ENCODE data around the gene CAP2. TPM values are rescaled to one million over a fixed set of nuclear protein-coding genes. Genes with fewer than 3 reads are reported as not detected.
"Not testable (repeated sequence)": the region's sequence is repeated elsewhere in the genome, so short reads cannot be mapped to it uniquely, and the experiment has no call there.

Gene CAP2
- polyA plus RNA-seq, 1 donor from 2014 or later, result not detected

- Mint-ChIP-seq H3K9me3 (peaks cover 0 to 4% (median 2%) of the 10 kb centered on the region in 3 donors), H3K4me1 (no peaks in the 10 kb centered on the region), H3K36me3 (no peaks in the 10 kb centered on the region), H3K27ac (no peak overlapping the region), H3K27me3 (no peaks in the 10 kb centered on the region), H3K4me3 (no peak overlapping the region)
These were observed 111.7 kb downstream of the CAP2 start for GRCh38 chr6:17505062-17505476.

GRCh38 chr6:17505767-17506280, 112.4 kb downstream of the CAP2 start:
- Mint-ChIP-seq H3K27me3 (no peaks in the 10 kb centered on the region), H3K4me3 (no peak overlapping the region), H3K9me3 (peaks cover 0 to 4% (median 2%) of the 10 kb centered on the region in 3 donors), H3K27ac (no peak overlapping the region), H3K4me1 (no peaks in the 10 kb centered on the region), H3K36me3 (no peaks in the 10 kb centered on the region)

GRCh38 chr6:17506531-17506930, 113.1 kb downstream of the CAP2 start:
- Mint-ChIP-seq H3K9me3 (peaks cover 0 to 4% (median 2%) of the 10 kb centered on the region in 3 donors), H3K4me3 (no peak overlapping the region), H3K36me3 (no peaks in the 10 kb centered on the region), H3K4me1 (no peaks in the 10 kb centered on the region), H3K27me3 (no peaks in the 10 kb centered on the region), H3K27ac (no peak overlapping the region)

GRCh38 chr6:17506962-17507361, 113.6 kb downstream of the CAP2 start:
- no peak overlapping the region for H3K4me3 Mint-ChIP-seq
- no peaks in the 10 kb centered on the region for H3K36me3 Mint-ChIP-seq
- H3K27me3 Mint-ChIP-seq, result no peaks in the 10 kb centered on the region
- H3K27ac Mint-ChIP-seq, result no peak overlapping the region
- H3K4me1 Mint-ChIP-seq, result no peaks in the 10 kb centered on the region
- H3K9me3 Mint-ChIP-seq, result peaks cover 0 to 4% (median 2%) of the 10 kb centered on the region in 3 donors

- H3K27me3 Mint-ChIP-seq, result no peaks in the 10 kb centered on the region
- H3K9me3 Mint-ChIP-seq, result peaks cover 0 to 4% (median 2%) of the 10 kb centered on the region in 3 donors
- no peak overlapping the region for H3K4me3 Mint-ChIP-seq
- H3K36me3 Mint-ChIP-seq, result no peaks in the 10 kb centered on the region
- no peak overlapping the region for H3K27ac Mint-ChIP-seq
- no peaks in the 10 kb centered on the region for H3K4me1 Mint-ChIP-seq
These were observed 117.7 kb downstream of the CAP2 start for GRCh38 chr6:17511084-17511483.

GRCh38 chr6:17511580-17511979, 118.2 kb downstream of the CAP2 start:
- Mint-ChIP-seq H3K36me3 (no peaks in the 10 kb centered on the region), H3K4me1 (no peaks in the 10 kb centered on the region), H3K27ac (no peak overlapping the region), H3K27me3 (no peaks in the 10 kb centered on the region), H3K9me3 (peaks cover 0 to 4% (median 2%) of the 10 kb centered on the region in 3 donors), H3K4me3 (no peak overlapping the region)

- H3K27me3 Mint-ChIP-seq, result peaks cover 2% of the 10 kb centered on the region
- H3K27ac Mint-ChIP-seq, result no peak overlapping the region
- no peaks in the 10 kb centered on the region for H3K36me3 Mint-ChIP-seq
- no peak overlapping the region for H3K4me3 Mint-ChIP-seq
- no peaks in the 10 kb centered on the region for H3K9me3 Mint-ChIP-seq
- H3K4me1 Mint-ChIP-seq, result no peaks in the 10 kb centered on the region
These were observed 125.7 kb downstream of the CAP2 start for GRCh38 chr6:17519120-17519519.

- peaks cover 0 to 3% (median 0%) of the 10 kb centered on the region in 3 donors for H3K9me3 Mint-ChIP-seq
- H3K27me3 Mint-ChIP-seq, result peaks cover 4% of the 10 kb centered on the region
- H3K36me3 Mint-ChIP-seq, result no peaks in the 10 kb centered on the region
- H3K4me1 Mint-ChIP-seq, result peaks cover 0 to 1% (median 0%) of the 10 kb centered on the region in 3 donors
- H3K27ac Mint-ChIP-seq, result no peak overlapping the region
- H3K4me3 Mint-ChIP-seq, result no peak overlapping the region
These were observed 132.2 kb downstream of the CAP2 start for GRCh38 chr6:17525637-17526036.

- H3K4me3 Mint-ChIP-seq, result no peak overlapping the region
- H3K36me3 Mint-ChIP-seq, result no peaks in the 10 kb centered on the region
- peaks cover 0 to 1% (median 0%) of the 10 kb centered on the region in 3 donors for H3K4me1 Mint-ChIP-seq
- peaks cover 1% of the 10 kb centered on the region for H3K27me3 Mint-ChIP-seq
- H3K9me3 Mint-ChIP-seq, result peaks cover 0 to 3% (median 0%) of the 10 kb centered on the region in 3 donors
- H3K27ac Mint-ChIP-seq, result no peak overlapping the region
These were observed 133.7 kb downstream of the CAP2 start for GRCh38 chr6:17527076-17527475.

GRCh38 chr6:17530321-17530835, 137.0 kb downstream of the CAP2 start:
- H3K27me3 Mint-ChIP-seq, result no peaks in the 10 kb centered on the region
- H3K4me3 Mint-ChIP-seq, result no peak overlapping the region
- H3K27ac Mint-ChIP-seq, result no peak overlapping the region
- peaks cover 0 to 3% (median 0%) of the 10 kb centered on the region in 3 donors for H3K4me1 Mint-ChIP-seq
- H3K9me3 Mint-ChIP-seq, result peaks cover 0 to 2% (median 0%) of the 10 kb centered on the region in 3 donors
- no peaks in the 10 kb centered on the region for H3K36me3 Mint-ChIP-seq

GRCh38 chr6:17536586-17536985, 143.2 kb downstream of the CAP2 start:
- Mint-ChIP-seq H3K27ac (no peak overlapping the region), H3K4me1 (peaks cover 0 to 2% (median 0%) of the 10 kb centered on the region in 3 donors), H3K36me3 (no peaks in the 10 kb centered on the region), H3K9me3 (no peaks in the 10 kb centered on the region), H3K27me3 (peaks cover 2% of the 10 kb centered on the region), H3K4me3 (no peak overlapping the region)

GRCh38 chr6:17542243-17542642, 148.8 kb downstream of the CAP2 start:
- Mint-ChIP-seq H3K27me3 (peaks cover 2% of the 10 kb centered on the region), H3K9me3 (peaks cover 0 to 4% (median 2%) of the 10 kb centered on the region in 3 donors), H3K4me3 (no peak overlapping the region), H3K4me1 (no peaks in the 10 kb centered on the region), H3K36me3 (no peaks in the 10 kb centered on the region), H3K27ac (no peak overlapping the region)

GRCh38 chr6:17545681-17546080, 152.3 kb downstream of the CAP2 start:
- not testable (repeated sequence) for H3K4me3 Mint-ChIP-seq, H3K4me1 Mint-ChIP-seq, H3K27me3 Mint-ChIP-seq, H3K27ac Mint-ChIP-seq, H3K36me3 Mint-ChIP-seq, H3K9me3 Mint-ChIP-seq

GRCh38 chr6:17551383-17551958, 158.1 kb downstream of the CAP2 start:
- Mint-ChIP-seq H3K4me3 (no peak overlapping the region), H3K27me3 (no peaks in the 10 kb centered on the region), H3K27ac (no peak overlapping the region), H3K9me3 (peaks cover 0 to under 1% (median 0%) of the 10 kb centered on the region in 3 donors), H3K36me3 (no peaks in the 10 kb centered on the region), H3K4me1 (no peaks in the 10 kb centered on the region)

- Mint-ChIP-seq H3K4me3 (no peak overlapping the region), H3K9me3 (no peaks in the 10 kb centered on the region), H3K27me3 (no peaks in the 10 kb centered on the region), H3K4me1 (no peaks in the 10 kb centered on the region), H3K27ac (no peak overlapping the region), H3K36me3 (no peaks in the 10 kb centered on the region)
These were observed 159.5 kb downstream of the CAP2 start for GRCh38 chr6:17552861-17553260.

- H3K4me1 Mint-ChIP-seq, result no peaks in the 10 kb centered on the region
- H3K27me3 Mint-ChIP-seq, result no peaks in the 10 kb centered on the region
- peaks cover 0 to 2% (median 0%) of the 10 kb centered on the region in 3 donors for H3K9me3 Mint-ChIP-seq
- no peak overlapping the region for H3K4me3 Mint-ChIP-seq
- H3K27ac Mint-ChIP-seq, result no peak overlapping the region
- no peaks in the 10 kb centered on the region for H3K36me3 Mint-ChIP-seq
These were observed 162.6 kb downstream of the CAP2 start for GRCh38 chr6:17556014-17556413.

All from IgD-negative memory B cell (primary cell).